ENCODE results near the gene RRP12. TPM values are rescaled to one million over a fixed set of nuclear protein-coding genes. Genes with fewer than 3 reads are reported as not detected.

Gene RRP12
- total RNA-seq, 2 donors from 2014 or later: 33.0 to 34.7 TPM

DNA sequence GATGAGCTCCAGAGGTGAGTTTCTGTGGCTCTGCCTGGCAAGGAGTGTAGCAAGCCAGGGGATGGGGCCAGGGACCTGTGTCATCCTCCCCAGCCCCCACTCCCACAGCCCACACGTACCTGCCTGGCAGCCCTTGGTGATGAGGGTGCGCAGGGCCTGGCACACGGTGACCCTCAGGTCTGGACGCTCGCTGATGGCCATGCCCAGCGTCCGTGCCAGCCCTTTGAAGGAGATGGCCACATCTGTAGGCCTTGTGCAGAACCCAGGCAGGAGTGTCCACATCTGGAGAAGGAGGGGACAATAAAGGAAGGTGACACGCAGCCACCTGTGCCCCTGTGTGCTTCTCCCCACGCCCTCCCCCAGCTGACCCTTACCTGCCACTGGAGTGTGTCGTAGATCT, 27.7 kb downstream of the RRP12 start:
- no peaks in the 10 kb centered on the region for H3K9me3 Mint-ChIP-seq
- DNase-seq: no peak
- no peaks in the 10 kb centered on the region for H3K27me3 ChIP-seq (ENCODE audit: control insufficient read depth, insufficient read depth, low read length, poor library complexity, severe bottlenecking)
- no peak overlapping the region for H3K27ac Mint-ChIP-seq
- H3K27me3 Mint-ChIP-seq (ENCODE audit: insufficient read depth): no peaks in the 10 kb centered on the region
- H3K36me3 ChIP-seq (ENCODE audit: control insufficient read depth, insufficient read depth, low read length): peaks cover 52% of the 10 kb centered on the region
- H3K9me3 ChIP-seq (ENCODE audit: control insufficient read depth, low read length): no peaks in the 10 kb centered on the region
- TF ChIP-seq, protein P1, sequence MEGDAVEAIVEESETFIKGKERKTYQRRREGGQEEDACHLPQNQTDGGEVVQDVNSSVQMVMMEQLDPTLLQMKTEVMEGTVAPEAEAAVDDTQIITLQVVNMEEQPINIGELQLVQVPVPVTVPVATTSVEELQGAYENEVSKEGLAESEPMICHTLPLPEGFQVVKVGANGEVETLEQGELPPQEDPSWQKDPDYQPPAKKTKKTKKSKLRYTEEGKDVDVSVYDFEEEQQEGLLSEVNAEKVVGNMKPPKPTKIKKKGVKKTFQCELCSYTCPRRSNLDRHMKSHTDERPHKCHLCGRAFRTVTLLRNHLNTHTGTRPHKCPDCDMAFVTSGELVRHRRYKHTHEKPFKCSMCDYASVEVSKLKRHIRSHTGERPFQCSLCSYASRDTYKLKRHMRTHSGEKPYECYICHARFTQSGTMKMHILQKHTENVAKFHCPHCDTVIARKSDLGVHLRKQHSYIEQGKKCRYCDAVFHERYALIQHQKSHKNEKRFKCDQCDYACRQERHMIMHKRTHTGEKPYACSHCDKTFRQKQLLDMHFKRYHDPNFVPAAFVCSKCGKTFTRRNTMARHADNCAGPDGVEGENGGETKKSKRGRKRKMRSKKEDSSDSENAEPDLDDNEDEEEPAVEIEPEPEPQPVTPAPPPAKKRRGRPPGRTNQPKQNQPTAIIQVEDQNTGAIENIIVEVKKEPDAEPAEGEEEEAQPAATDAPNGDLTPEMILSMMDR (conservative IDR thresholded peaks at IDR 0.05): no peak
- no peaks in the 10 kb centered on the region for H3K4me1 Mint-ChIP-seq
- no peak overlapping the region for H3K4me3 Mint-ChIP-seq
- H3K9ac ChIP-seq (ENCODE audit: extremely low read depth, low read length, poor library complexity, severe bottlenecking): no peak overlapping the region
- 89 to 93% methylated on average over 9 to 10 of the region's 10 CpGs for WGBS, 2 experiments (ENCODE audit: insufficient coverage in 1 of 2, insufficient read length in 1 of 2)
- no peaks in the 10 kb centered on the region for H3K4me1 ChIP-seq (ENCODE audit: control insufficient read depth, insufficient read depth, low read length)
- peaks cover 58% of the 10 kb centered on the region for H3K36me3 Mint-ChIP-seq (ENCODE audit: low read depth)
- no peak overlapping the region for H3K27ac ChIP-seq (ENCODE audit: low read depth, low read length)
- H3K4me3 ChIP-seq (ENCODE audit: low read length): no peak overlapping the region

DNA sequence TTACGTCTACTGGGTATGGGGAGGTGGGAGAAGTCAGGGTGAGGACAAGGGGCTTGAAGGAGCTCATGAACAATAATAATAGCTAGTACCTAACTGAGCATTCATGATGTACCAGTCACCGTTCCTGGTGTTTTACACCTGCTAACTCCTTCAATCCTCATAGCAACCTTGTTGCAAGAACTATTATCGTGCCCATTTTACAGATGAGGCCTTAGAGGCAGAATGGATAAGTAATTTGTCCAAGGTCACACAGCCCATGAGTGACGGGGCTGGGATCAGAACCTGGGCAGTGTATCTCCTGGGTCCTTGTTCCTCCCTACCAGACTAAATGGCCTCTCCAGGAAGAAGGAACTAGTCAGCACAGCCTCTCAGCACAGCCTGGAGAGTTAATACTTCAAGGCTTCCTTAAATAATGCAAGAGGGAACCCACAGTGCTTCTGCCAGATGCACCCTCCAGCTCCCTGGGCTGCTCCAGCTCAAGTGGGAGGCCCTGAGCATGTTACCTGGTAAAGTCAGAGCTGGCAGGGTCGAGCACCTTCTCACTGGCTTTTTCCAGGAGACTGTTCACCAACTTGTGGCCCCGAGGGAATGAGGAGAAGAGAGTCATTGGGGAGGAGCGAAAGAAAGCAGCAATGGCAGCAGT, 28.8 kb downstream of the RRP12 start:
- H3K9me3 Mint-ChIP-seq: no peaks in the 10 kb centered on the region
- Histone ChIP-seq H3K9ac (ENCODE audit: extremely low read depth, low read length, poor library complexity, severe bottlenecking) (no peak overlapping the region), H3K36me3 (ENCODE audit: control insufficient read depth, insufficient read depth, low read length) (peaks cover 46% of the 10 kb centered on the region), H3K27me3 (ENCODE audit: control insufficient read depth, insufficient read depth, low read length, poor library complexity, severe bottlenecking) (no peaks in the 10 kb centered on the region), H3K9me3 (ENCODE audit: control insufficient read depth, low read length) (no peaks in the 10 kb centered on the region), H3K4me3 (ENCODE audit: low read length) (no peak overlapping the region), H3K4me1 (ENCODE audit: control insufficient read depth, insufficient read depth, low read length) (no peaks in the 10 kb centered on the region), H3K27ac (ENCODE audit: low read depth, low read length) (peak overlapping the region; percentile 68)
- TF ChIP-seq, protein P1 (conservative IDR thresholded peaks at IDR 0.05): no peak
- no peaks in the 10 kb centered on the region for H3K27me3 Mint-ChIP-seq (ENCODE audit: insufficient read depth)
- no peak overlapping the region for H3K27ac Mint-ChIP-seq
- 90 to 93% methylated on average over 5 to 7 of the region's 7 CpGs for WGBS, 2 experiments (ENCODE audit: insufficient coverage in 1 of 2, insufficient read length in 1 of 2)
- H3K4me1 Mint-ChIP-seq: no peaks in the 10 kb centered on the region
- no peak for DNase-seq
- H3K36me3 Mint-ChIP-seq (ENCODE audit: low read depth): peaks cover 56% of the 10 kb centered on the region
- H3K4me3 Mint-ChIP-seq: no peak overlapping the region

DNA sequence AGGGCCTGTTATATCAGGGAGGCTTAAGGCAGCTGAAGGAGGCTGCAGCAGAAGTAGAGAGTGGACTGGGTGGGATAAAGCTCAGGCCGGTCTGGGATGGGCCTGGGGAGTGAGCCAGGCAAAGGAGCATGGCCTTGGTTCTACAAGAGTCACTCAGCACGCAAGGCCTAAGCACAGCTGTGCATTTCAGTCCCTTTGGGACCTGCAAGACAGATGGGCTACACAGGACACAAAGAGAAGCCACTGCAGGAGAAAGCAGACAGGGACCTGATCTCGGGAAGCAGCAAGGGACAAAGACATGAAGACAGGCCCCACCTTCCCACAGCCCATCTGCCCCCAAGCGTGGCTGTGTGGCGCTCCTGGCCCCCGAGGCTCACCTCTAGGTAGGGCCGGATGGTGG, 29.4 kb downstream of the RRP12 start:
- H3K27me3 ChIP-seq (ENCODE audit: control insufficient read depth, insufficient read depth, low read length, poor library complexity, severe bottlenecking): no peaks in the 10 kb centered on the region
- Mint-ChIP-seq H3K4me3 (no peak overlapping the region), H3K27ac (no peak overlapping the region), H3K9me3 (no peaks in the 10 kb centered on the region), H3K4me1 (no peaks in the 10 kb centered on the region), H3K27me3 (ENCODE audit: insufficient read depth) (no peaks in the 10 kb centered on the region), H3K36me3 (ENCODE audit: low read depth) (peaks cover 63% of the 10 kb centered on the region)
- H3K4me1 ChIP-seq (ENCODE audit: control insufficient read depth, insufficient read depth, low read length): no peaks in the 10 kb centered on the region
- peaks cover 48% of the 10 kb centered on the region for H3K36me3 ChIP-seq (ENCODE audit: control insufficient read depth, insufficient read depth, low read length)
- H3K9ac ChIP-seq (ENCODE audit: extremely low read depth, low read length, poor library complexity, severe bottlenecking): no peak overlapping the region
- H3K9me3 ChIP-seq (ENCODE audit: control insufficient read depth, low read length): no peaks in the 10 kb centered on the region
- no peak overlapping the region for H3K4me3 ChIP-seq (ENCODE audit: low read length)
- no peak for DNase-seq
- 90 to 93% methylated on average over 4 to 7 of the region's 7 CpGs for WGBS, 2 experiments (ENCODE audit: insufficient coverage in 1 of 2, insufficient read length in 1 of 2)
- TF ChIP-seq, protein P1 (conservative IDR thresholded peaks at IDR 0.05): no peak
- peak overlapping the region; percentile 68 for H3K27ac ChIP-seq (ENCODE audit: low read depth, low read length)
